ENCODE results near the gene ST3GAL4.
"Not testable (repeated sequence)": the region's sequence is repeated elsewhere in the genome, so short reads cannot be mapped to it uniquely, and the experiment has no call there.

The ST3GAL4 gene

GRCh38 chr11:126365508-126365907 lies 10.0 kb downstream of the ST3GAL4 start:
- not testable (repeated sequence) for DNase-seq (ENCODE audit: low spot score)

- no peak for DNase-seq (ENCODE audit: low spot score)
Observed at GRCh38 chr11:126366064-126366822, 10.8 kb downstream of the ST3GAL4 start.

- not testable (repeated sequence) for DNase-seq (ENCODE audit: low spot score)
Observed at GRCh38 chr11:126366823-126367654, 11.6 kb downstream of the ST3GAL4 start.

- not testable (repeated sequence) for DNase-seq (ENCODE audit: low spot score)
Observed at GRCh38 chr11:126367806-126368205, 12.3 kb downstream of the ST3GAL4 start.

GRCh38 chr11:126368336-126369119 lies 13.0 kb downstream of the ST3GAL4 start:
- not testable (repeated sequence) for DNase-seq (ENCODE audit: low spot score)

GRCh38 chr11:126370016-126370415 lies 14.5 kb downstream of the ST3GAL4 start:
- no peak for DNase-seq (ENCODE audit: low spot score)

- no peak for DNase-seq (ENCODE audit: low spot score)
Observed at GRCh38 chr11:126371595-126371994, 16.1 kb downstream of the ST3GAL4 start.

- DNase-seq (ENCODE audit: low spot score): not testable (repeated sequence)
Observed at GRCh38 chr11:126373389-126374066, 18.0 kb downstream of the ST3GAL4 start.

GRCh38 chr11:126374562-126375300 lies 19.2 kb downstream of the ST3GAL4 start:
- DNase-seq (ENCODE audit: low spot score): not testable (repeated sequence)

- no peak for DNase-seq (ENCODE audit: low spot score)
Observed at GRCh38 chr11:126375726-126376125, 20.2 kb downstream of the ST3GAL4 start.

GRCh38 chr11:126378763-126379162 lies 23.3 kb downstream of the ST3GAL4 start:
- no peak for DNase-seq (ENCODE audit: low spot score)

GRCh38 chr11:126380909-126381308 lies 25.4 kb downstream of the ST3GAL4 start:
- no peak for DNase-seq (ENCODE audit: low spot score)

GRCh38 chr11:126381960-126382359 lies 26.5 kb downstream of the ST3GAL4 start:
- not testable (repeated sequence) for DNase-seq (ENCODE audit: low spot score)

- DNase-seq (ENCODE audit: low spot score): not testable (repeated sequence)
Observed at GRCh38 chr11:126382641-126383040, 27.2 kb downstream of the ST3GAL4 start.

- no peak for DNase-seq (ENCODE audit: low spot score)
Observed at GRCh38 chr11:126383339-126384335, 28.2 kb downstream of the ST3GAL4 start.

- no peak for DNase-seq (ENCODE audit: low spot score)
Observed at GRCh38 chr11:126384449-126385070, 29.1 kb downstream of the ST3GAL4 start.

- DNase-seq (ENCODE audit: low spot score): no peak
Observed at GRCh38 chr11:126385991-126386728, 30.7 kb downstream of the ST3GAL4 start.

- DNase-seq (ENCODE audit: low spot score): not testable (repeated sequence)
Observed at GRCh38 chr11:126386729-126387071, 31.2 kb downstream of the ST3GAL4 start.

- DNase-seq (ENCODE audit: low spot score): no peak
Observed at GRCh38 chr11:126387857-126388256, 32.4 kb downstream of the ST3GAL4 start.

All from globus pallidus (tissue), 1 donor.